Immature natural killer cell (primary cell): ENCODE measurements around the gene FZD2. TPM values are rescaled to one million over a fixed set of nuclear protein-coding genes. Genes with fewer than 3 reads are reported as not detected.
"Not testable (repeated sequence)": the region's sequence is repeated elsewhere in the genome, so short reads cannot be mapped to it uniquely, and the experiment has no call there.

Experiments used
- DNase-seq, 3 donors: peaks; one replicate each; pipeline ENCODE4 v3.0.0; 2022; ENCODE audit warnings: mixed read lengths in 1 of 3
- H3K27ac Mint-ChIP-seq, 6 donors: one replicate each; pipeline ENCODE4 v1.8.0; 2020; ENCODE audit warnings: mixed read lengths in 6 of 6, mild to moderate bottlenecking in 5 of 6, inconsistent platforms in 4 of 6, moderate library complexity in 3 of 6
- H3K27me3 Mint-ChIP-seq, 3 donors: one replicate each; pipeline ENCODE4 v1.8.0; 2020 to 2021; ENCODE audit warnings: low read depth in 3 of 3, mild to moderate bottlenecking in 3 of 3, mixed read lengths in 3 of 3, moderate library complexity in 3 of 3, inconsistent platforms in 1 of 3
- H3K36me3 Mint-ChIP-seq, 3 donors: one replicate each; pipeline ENCODE4 v1.8.0; 2020; ENCODE audit warnings: mixed read lengths in 3 of 3, inconsistent platforms in 2 of 3, mild to moderate bottlenecking in 2 of 3
- H3K4me1 Mint-ChIP-seq, 2 donors: one replicate each; pipeline ENCODE4 v1.8.0; 2020; ENCODE audit warnings: inconsistent platforms in 2 of 2, mild to moderate bottlenecking in 2 of 2, mixed read lengths in 2 of 2, moderate library complexity in 1 of 2
- H3K4me3 Mint-ChIP-seq, 5 donors: one replicate each; pipeline ENCODE4 v1.8.0; 2020; ENCODE audit warnings: mild to moderate bottlenecking in 5 of 5, mixed read lengths in 5 of 5, inconsistent platforms in 3 of 5, moderate library complexity in 3 of 5
- H3K9me3 Mint-ChIP-seq, 6 donors: one replicate each; pipeline ENCODE4 v1.8.0; 2020; ENCODE audit warnings: mild to moderate bottlenecking in 6 of 6, mixed read lengths in 6 of 6, inconsistent platforms in 4 of 6, moderate library complexity in 3 of 6
- polyA plus RNA-seq, 3 donors: library from polyadenylated mRNA; unstranded; fragments of 300-500 nt; fragmentation: Illumina TruSeq; gene quantifications; one replicate each; pipeline ENCODE4 v1.2.3, GENCODE V29; 2021

Gene FZD2
- polyA plus RNA-seq, 3 donors from 2014 or later: 0.56 to 3.3 (median 0.97) TPM

- Mint-ChIP-seq H3K27me3 (peaks cover 1 to 11% (median 5%) of the 10 kb centered on the region in 3 donors), H3K36me3 (no peaks in the 10 kb centered on the region), H3K4me3 (no peak overlapping the region), H3K9me3 (no peaks in the 10 kb centered on the region), H3K4me1 (no peaks in the 10 kb centered on the region), H3K27ac (no peak overlapping the region)
- no peak for DNase-seq
Observed at GRCh38 chr17:44575403-44575802, 18.1 kb downstream of the FZD2 start.

- no peaks in the 10 kb centered on the region for H3K4me1 Mint-ChIP-seq
- H3K9me3 Mint-ChIP-seq: no peaks in the 10 kb centered on the region
- H3K4me3 Mint-ChIP-seq: no peak overlapping the region
- H3K27ac Mint-ChIP-seq: no peak overlapping the region
- no peaks in the 10 kb centered on the region for H3K36me3 Mint-ChIP-seq
- peaks cover 1 to 7% (median 3%) of the 10 kb centered on the region in 3 donors for H3K27me3 Mint-ChIP-seq
- no peak for DNase-seq
Observed at GRCh38 chr17:44578947-44579346, 21.7 kb downstream of the FZD2 start.

- H3K27me3 Mint-ChIP-seq: peaks cover 1 to 5% (median 4%) of the 10 kb centered on the region in 3 donors
- H3K9me3 Mint-ChIP-seq: no peaks in the 10 kb centered on the region
- H3K27ac Mint-ChIP-seq: no peak overlapping the region
- H3K36me3 Mint-ChIP-seq: no peaks in the 10 kb centered on the region
- no peak overlapping the region for H3K4me3 Mint-ChIP-seq
- no peaks in the 10 kb centered on the region for H3K4me1 Mint-ChIP-seq
- DNase-seq: no peak
Observed at GRCh38 chr17:44581868-44582267, 24.6 kb downstream of the FZD2 start.

- Mint-ChIP-seq H3K4me3 (no peak overlapping the region), H3K4me1 (no peaks in the 10 kb centered on the region), H3K9me3 (no peaks in the 10 kb centered on the region), H3K36me3 (no peaks in the 10 kb centered on the region), H3K27ac (no peak overlapping the region), H3K27me3 (peaks cover 0 to 9% (median 5%) of the 10 kb centered on the region in 3 donors)
- no peak for DNase-seq
Observed at GRCh38 chr17:44584443-44584842, 27.2 kb downstream of the FZD2 start.

- Mint-ChIP-seq H3K4me1 (no peaks in the 10 kb centered on the region), H3K9me3 (no peaks in the 10 kb centered on the region), H3K27me3 (peaks cover 0 to 9% (median 3%) of the 10 kb centered on the region in 3 donors), H3K27ac (no peak overlapping the region), H3K4me3 (no peak overlapping the region), H3K36me3 (no peaks in the 10 kb centered on the region)
- DNase-seq: no peak
Observed at GRCh38 chr17:44585315-44585714, 28.0 kb downstream of the FZD2 start.

- Mint-ChIP-seq H3K4me1 (no peaks in the 10 kb centered on the region), H3K27ac (no peak overlapping the region), H3K4me3 (no peak overlapping the region), H3K9me3 (no peaks in the 10 kb centered on the region), H3K27me3 (peaks cover 0 to 7% (median 2%) of the 10 kb centered on the region in 3 donors), H3K36me3 (no peaks in the 10 kb centered on the region)
- DNase-seq: no peak
Observed at GRCh38 chr17:44587339-44587738, 30.1 kb downstream of the FZD2 start.

GRCh38 chr17:44589316-44590071 lies 32.2 kb downstream of the FZD2 start:
- no peaks in the 10 kb centered on the region for H3K36me3 Mint-ChIP-seq
- no peak for DNase-seq
- no peak overlapping the region for H3K4me3 Mint-ChIP-seq
- no peaks in the 10 kb centered on the region for H3K9me3 Mint-ChIP-seq
- peaks cover 2 to 7% (median 4%) of the 10 kb centered on the region in 3 donors for H3K27me3 Mint-ChIP-seq
- no peak overlapping the region for H3K27ac Mint-ChIP-seq
- H3K4me1 Mint-ChIP-seq: no peaks in the 10 kb centered on the region

GRCh38 chr17:44590072-44590462 lies 32.8 kb downstream of the FZD2 start:
- not testable (repeated sequence) for H3K27me3 Mint-ChIP-seq, H3K9me3 Mint-ChIP-seq, H3K4me1 Mint-ChIP-seq

GRCh38 chr17:44590762-44591161 lies 33.5 kb downstream of the FZD2 start:
- not testable (repeated sequence) for DNase-seq, H3K4me1 Mint-ChIP-seq, H3K9me3 Mint-ChIP-seq, H3K36me3 Mint-ChIP-seq, H3K4me3 Mint-ChIP-seq, H3K27ac Mint-ChIP-seq, H3K27me3 Mint-ChIP-seq

More at GRCh38 chr17:44590072-44590462, 32.8 kb downstream of the FZD2 start:
- not testable (repeated sequence) for H3K27ac Mint-ChIP-seq, DNase-seq, H3K36me3 Mint-ChIP-seq, H3K4me3 Mint-ChIP-seq

GRCh38 chr17:44591206-44591605 lies 33.9 kb downstream of the FZD2 start:
- H3K36me3 Mint-ChIP-seq: no peaks in the 10 kb centered on the region
- no peak overlapping the region for H3K27ac Mint-ChIP-seq
- peaks cover 3 to 5% (median 4%) of the 10 kb centered on the region in 3 donors for H3K27me3 Mint-ChIP-seq

GRCh38 chr17:44593156-44593555 lies 35.9 kb downstream of the FZD2 start:
- Mint-ChIP-seq H3K36me3 (no peaks in the 10 kb centered on the region), H3K4me1 (no peaks in the 10 kb centered on the region), H3K27ac (no peak overlapping the region), H3K4me3 (no peak overlapping the region), H3K27me3 (peaks cover 2 to 3% (median 3%) of the 10 kb centered on the region in 3 donors), H3K9me3 (no peaks in the 10 kb centered on the region)
- no peak for DNase-seq

More at GRCh38 chr17:44591206-44591605, 33.9 kb downstream of the FZD2 start:
- Mint-ChIP-seq H3K9me3 (no peaks in the 10 kb centered on the region), H3K4me3 (no peak overlapping the region), H3K4me1 (no peaks in the 10 kb centered on the region)
- no peak for DNase-seq

- H3K36me3 Mint-ChIP-seq: no peaks in the 10 kb centered on the region
- DNase-seq: no peak
- no peaks in the 10 kb centered on the region for H3K9me3 Mint-ChIP-seq
- H3K4me3 Mint-ChIP-seq: no peak overlapping the region
- peaks cover 2 to 3% (median 2%) of the 10 kb centered on the region in 3 donors for H3K27me3 Mint-ChIP-seq
- H3K4me1 Mint-ChIP-seq: no peaks in the 10 kb centered on the region
- no peak overlapping the region for H3K27ac Mint-ChIP-seq
Observed at GRCh38 chr17:44595216-44595775, 38.0 kb downstream of the FZD2 start.

- Mint-ChIP-seq H3K27me3 (peaks cover 2 to 3% (median 2%) of the 10 kb centered on the region in 3 donors), H3K27ac (no peak overlapping the region), H3K36me3 (no peaks in the 10 kb centered on the region), H3K4me3 (no peak overlapping the region), H3K4me1 (no peaks in the 10 kb centered on the region), H3K9me3 (no peaks in the 10 kb centered on the region)
- DNase-seq: no peak
Observed at GRCh38 chr17:44598329-44598728, 41.0 kb downstream of the FZD2 start.

- H3K4me1 Mint-ChIP-seq: no peaks in the 10 kb centered on the region
- no peak for DNase-seq
- peaks cover 1 to 4% (median 2%) of the 10 kb centered on the region in 3 donors for H3K27me3 Mint-ChIP-seq
- no peak overlapping the region for H3K4me3 Mint-ChIP-seq
- H3K9me3 Mint-ChIP-seq: no peaks in the 10 kb centered on the region
- no peak overlapping the region for H3K27ac Mint-ChIP-seq
- no peaks in the 10 kb centered on the region for H3K36me3 Mint-ChIP-seq
Observed at GRCh38 chr17:44598932-44599297, 41.6 kb downstream of the FZD2 start.
